K562 (cell line): ENCODE measurements around the gene SPINK9. TPM values are rescaled to one million over a fixed set of nuclear protein-coding genes. Genes with fewer than 3 reads are reported as not detected.

Source experiments
- ATAC-seq: fragments of 200-7000 bp; cut with Tn5 transposase; 3 replicates; pipeline ENCODE4 v1.9.1; 2020; ENCODE audit warnings: moderate library complexity
- BruUV-seq: library from RNA; stranded (reverse); fragments of 400-500 nt; replicated peaks from 2 replicates; lab custom pipeline; 2021; lab: Mats Ljungman, UMichigan
- CTCF ChIA-PET: fragments of 300-600 bp; formaldehyde crosslinking; extraction: SDS; loops from one replicate; lab custom pipeline; 2021; ENCODE audit warnings: low intra/inter-chr PET ratio; lab: Yijun Ruan, JAX
- POLR2A ChIA-PET: fragments of 300-600, 350-650 bp; sonication (Branson Sonifier 250); formaldehyde crosslinking; extraction: SDS; loops from one replicate; lab custom pipeline; 2021; ENCODE audit warnings: antibody characterized with exemption, inconsistent platforms; lab: Yijun Ruan, JAX
- DNase-seq, 4 experiments: peaks; one replicate each; pipeline versions ENCODE4 v3.0.0 to v3.0.0-alpha.2; 2011 to 2018; ENCODE audit warnings: low spot score in 3 of 4, mixed read lengths in 3 of 4; ENCODE audit errors: extremely low read depth in 1 of 4
- FAIRE-seq: peaks from 2 replicates; lab custom pipeline; 2011; peaks lifted over from hg19 to GRCh38; lab: Jason Lieb, UNC
- H2AFZ ChIP-seq: 2 replicates; pipeline ENCODE4 v1.6.0; 2011; ENCODE audit warnings: low read depth, low read length, control low read depth, inconsistent platforms
- H3K27ac ChIP-seq: fragments of 200-600 bp; 3 replicates; pipeline ENCODE4 v1.8.0; 2011; ENCODE audit warnings: low read depth, mild to moderate bottlenecking, control low read depth, inconsistent platforms, low read length, moderate library complexity, mixed read lengths; ENCODE audit errors: extremely low read depth
- H3K27me3 ChIP-seq, 2 experiments: fragments of 300-600 bp in 1 of 2; 2 replicates in 1 of 2; 3 replicates in 1 of 2; pipeline versions ENCODE4 v1.6.0 to v1.8.0; 2011; ENCODE audit warnings: inconsistent platforms in 2 of 2, low read length in 2 of 2, mild to moderate bottlenecking in 1 of 2, mixed read lengths in 1 of 2, moderate library complexity in 1 of 2; ENCODE audit not compliant: control insufficient read depth in 2 of 2, insufficient read depth in 2 of 2
- H3K36me3 ChIP-seq: fragments of 300-600 bp; 3 replicates; pipeline ENCODE4 v1.8.0; 2011; ENCODE audit warnings: mild to moderate bottlenecking, low read length, inconsistent platforms; ENCODE audit not compliant: control insufficient read depth, insufficient read depth
- H3K4me1 ChIP-seq, 2 experiments: fragments of 200-600 bp in 1 of 2; replicated peaks in 1 of 2; 2 replicates in 1 of 2; 3 replicates in 1 of 2; pipeline versions ENCODE4 v1.5.1 to v1.8.0; 2011; ENCODE audit warnings: inconsistent platforms in 2 of 2, low read length in 2 of 2, mild to moderate bottlenecking in 1 of 2, mixed read lengths in 1 of 2, moderate library complexity in 1 of 2; ENCODE audit not compliant: control insufficient read depth in 2 of 2, insufficient read depth in 2 of 2
- H3K4me2 ChIP-seq: 2 replicates; pipeline ENCODE4 v1.6.1; 2011; ENCODE audit warnings: low read length, control low read depth, inconsistent platforms, mixed read lengths; ENCODE audit not compliant: insufficient read depth
- H3K4me3 ChIP-seq: fragments of 200-600 bp; sonication (generic), shearing (Covaris generic); 2 replicates; pipeline ENCODE4 v1.5.1; 2016; ENCODE audit warnings: control low read depth, inconsistent platforms
- H3K79me2 ChIP-seq: fragments of 200-600 bp; 3 replicates; pipeline ENCODE4 v1.8.0; 2011; ENCODE audit warnings: low read length, inconsistent platforms; ENCODE audit not compliant: control insufficient read depth, insufficient read depth
- H3K9ac ChIP-seq, 2 experiments: 2 replicates each; pipeline versions ENCODE4 v1.6.0 to v1.6.1; 2011; ENCODE audit warnings: low read depth in 2 of 2, low read length in 2 of 2, control low read depth in 1 of 2, inconsistent platforms in 1 of 2, mild to moderate bottlenecking in 1 of 2, mixed read lengths in 1 of 2; ENCODE audit not compliant: insufficient read depth in 1 of 2
- H3K9me1 ChIP-seq: one replicate; pipeline ENCODE4 v1.6.0; 2011; ENCODE audit warnings: inconsistent platforms, mild to moderate bottlenecking, low read length, moderate library complexity; ENCODE audit not compliant: control insufficient read depth, insufficient read depth
- H3K9me3 ChIP-seq: replicated peaks from 2 replicates; pipeline ENCODE4 v1.5.1; 2011; ENCODE audit warnings: low read depth, low read length, inconsistent platforms; ENCODE audit not compliant: control insufficient read depth, insufficient read depth
- H4K20me1 ChIP-seq: replicated peaks from 2 replicates; pipeline ENCODE4 v1.6.1; 2011; ENCODE audit warnings: low read length, inconsistent platforms, mixed read lengths; ENCODE audit not compliant: control insufficient read depth, insufficient read depth
- CXXC5 ChIP-seq: fragments of 250-450 bp; sonication (Bioruptor Pico); IDR thresholded peaks from 2 replicates; pipeline ENCODE4 v1.8.0; 2022; ENCODE audit warnings: inconsistent platforms, mild to moderate bottlenecking, moderate library complexity
- EP400 ChIP-seq: fragments of 450-650 bp; IDR thresholded peaks from 2 replicates; pipeline ENCODE4 v1.6.1; 2017; ENCODE audit warnings: antibody characterized with exemption, mild to moderate bottlenecking, moderate library complexity
- HNRNPK ChIP-seq: fragments of 200-400 bp; formaldehyde crosslinking; IDR thresholded peaks from one replicate; pipeline ENCODE4 v1.6.1; 2018; ENCODE audit warnings: mild to moderate bottlenecking, low read depth, low read length; ENCODE audit not compliant: poor library complexity, severe bottlenecking
- MBD2 ChIP-seq: sonication (generic); IDR thresholded peaks from 2 replicates; pipeline ENCODE4 v1.6.1; 2016; ENCODE audit warnings: low read depth, borderline replicate concordance
- STAG1 ChIP-seq: sonication (generic); formaldehyde crosslinking; IDR thresholded peaks from 2 replicates; pipeline ENCODE4 v1.5.0; 2020; ENCODE audit warnings: missing genetic modification reagents, borderline replicate concordance
- TFAM ChIP-seq: fragments of 250-450 bp; sonication (Bioruptor Pico); conservative IDR thresholded peaks from 2 replicates; pipeline ENCODE4 v1.5.0; 2021; ENCODE audit warnings: mild to moderate bottlenecking, moderate library complexity
- ZNF445 ChIP-seq: fragments of 250-450 bp; sonication (Bioruptor Pico); IDR thresholded peaks from 2 replicates; pipeline ENCODE4 v1.4.0; 2020; ENCODE audit warnings: low read depth, mild to moderate bottlenecking, moderate library complexity
- WGBS: fragments of 100-300 bp; shearing (Covaris generic); methylation state at CpG from one replicate; pipeline ENCODE4 v1.1.6; 2016; ENCODE audit warnings: low coverage, mixed read lengths; ENCODE audit not compliant: insufficient coverage; ENCODE audit errors: missing lambda C conversion rate; 5-methylcytosine and 5-hydroxymethylcytosine counted together
- in situ Hi-C: fragments of 300-500 bp; cut with MboI; formaldehyde crosslinking; loops from 4 replicates; pipeline ENCODE4 v1.15.0; 2018; ENCODE audit warnings: inconsistent platforms, mixed read lengths
- intact Hi-C: fragments of 100-400 bp; cut with micrococcal nuclease; formaldehyde crosslinking; loops from 2 replicates; pipeline ENCODE4 v1.14.2; 2022
- polyA plus RNA-seq, 8 experiments: library from polyadenylated mRNA; depleted of rRNA in 4 of 8; stranded (reverse) in 5 of 8; unstranded in 3 of 8; fragments of >200 nt; fragmentation: Nextera tagmentation in 2 of 8; fragmentation: Illumina TruSeq in 1 of 8; extraction: Ambion mirVana in 2 of 8; extraction: Trizol in 1 of 8; gene quantifications; 2 replicates each; pipeline versions ENCODE4 v1.2.1 to v1.2.3, GENCODE V29; 2011 to 2014; ENCODE audit warnings: inconsistent platforms in 1 of 8, missing spikeins in 1 of 8
- total RNA-seq, 7 experiments: library from RNA; depleted of rRNA in 6 of 7; stranded (reverse); fragments of >200 nt in 6 of 7; fragmentation: Illumina TruSeq in 2 of 7; extraction: Trizol in 2 of 7; gene quantifications; 2 replicates each; pipeline versions ENCODE4 v1.2.1 to v1.2.3, GENCODE V29; 2011 to 2021; ENCODE audit warnings: low replicate concordance in 1 of 7
- TF ChIP-seq, protein P1 (sequence below): fragments of 450-650 bp; IDR thresholded peaks from 2 replicates; pipeline ENCODE4 v1.6.1; 2016; ENCODE audit warnings: low read depth, mild to moderate bottlenecking, moderate library complexity
- TF ChIP-seq, protein P2 (sequence below), 2 experiments: IDR thresholded peaks; 2 replicates each; pipeline ENCODE4 v1.6.1; 2011; ENCODE audit warnings: borderline replicate concordance in 1 of 2, control low read depth in 1 of 2, low read depth in 1 of 2, low read length in 1 of 2, mild to moderate bottlenecking in 1 of 2, mixed read lengths in 1 of 2, moderate library complexity in 1 of 2; ENCODE audit not compliant: insufficient read depth in 1 of 2, insufficient read length in 1 of 2, poor library complexity in 1 of 2, severe bottlenecking in 1 of 2; ENCODE audit errors: extremely low read depth in 1 of 2

The SPINK9 gene
- total and polyA plus RNA-seq, 9 of the 15 experiments (the other 6 are each of a cell fraction or from before 2014, with no cell fraction given) = not detected

DNA sequence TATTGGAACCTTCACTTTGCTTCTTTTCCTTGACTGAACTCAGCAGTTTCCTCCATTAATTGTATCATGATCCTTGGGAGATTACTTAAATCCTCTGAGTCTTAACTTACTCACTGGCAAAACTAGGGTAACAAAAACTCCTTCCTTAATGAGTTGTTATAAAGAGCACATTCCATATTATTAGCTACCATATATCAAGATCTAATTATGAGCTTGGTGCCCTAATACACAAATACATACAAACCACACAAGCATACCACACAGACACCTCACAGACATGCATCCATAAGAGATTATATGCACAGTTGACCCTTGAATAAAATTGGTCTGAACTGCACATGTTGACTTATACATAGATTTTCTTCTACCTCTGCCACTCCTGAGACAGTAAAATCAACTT, 25.6 kb upstream of the SPINK9 start:
- Histone ChIP-seq H3K4me3 (no peak overlapping the region), H3K36me3 (no peaks in the 10 kb centered on the region), H3K9me3 (0 out of 2 replicates have a peak, but pooled peaks cover 2% of the 10 kb centered on the region), H3K9ac (no peak overlapping the region), H3K27ac (no peak overlapping the region), H3K4me2 (no peak overlapping the region), H2AFZ (no peak overlapping the region), H3K27me3 (no peaks in the 10 kb centered on the region), H3K9me1 (no peaks in the 10 kb centered on the region), H3K4me1 (no peaks in the 10 kb centered on the region), H4K20me1 (no peaks in the 10 kb centered on the region), H3K79me2 (no peaks in the 10 kb centered on the region)
- ChIA-PET POLR2A (no interaction called here), CTCF (no interaction called here)
- in situ Hi-C loops = no loop called here
- BruUV-seq = no TSS peak
- FAIRE-seq = no peak
- no peak for TF ChIP-seq MBD2
- no peak for ATAC-seq
- DNase-seq = no peak
- intact Hi-C loops = no loop called here

DNA sequence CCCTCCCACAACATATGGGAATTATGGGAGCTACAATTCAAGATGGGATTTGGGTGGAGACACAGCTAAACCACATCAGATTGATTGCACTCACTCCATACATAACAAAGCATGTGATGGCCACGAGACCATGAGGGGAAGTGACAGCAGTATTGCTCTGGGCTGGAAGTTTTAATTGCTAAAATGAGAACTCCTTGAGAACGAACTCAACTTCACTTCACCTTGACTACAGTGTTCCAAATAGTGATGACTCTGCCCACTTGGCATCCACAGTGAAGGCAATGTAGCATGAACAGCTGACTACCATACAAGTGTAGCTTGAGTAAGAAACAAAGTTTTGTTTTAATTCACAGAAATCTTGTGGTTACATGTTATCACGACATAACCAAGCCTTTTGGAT, 23.9 kb upstream of the SPINK9 start:
- ChIA-PET CTCF (no interaction called here), POLR2A (no interaction called here)
- WGBS = 2% methylated on average over 3 of the region's 3 CpGs
- in situ Hi-C loops (no loop called here), intact Hi-C loops (no loop called here)
- Histone ChIP-seq H3K9me3 (0 out of 2 replicates have a peak, but pooled peaks cover 2% of the 10 kb centered on the region), H3K27ac (no peak overlapping the region), H2AFZ (no peak overlapping the region), H3K27me3 (no peaks in the 10 kb centered on the region), H4K20me1 (no peaks in the 10 kb centered on the region), H3K4me1 (no peaks in the 10 kb centered on the region), H3K79me2 (no peaks in the 10 kb centered on the region), H3K4me3 (no peak overlapping the region), H3K4me2 (no peak overlapping the region), H3K9me1 (no peaks in the 10 kb centered on the region), H3K36me3 (no peaks in the 10 kb centered on the region), H3K9ac (no peak overlapping the region)
- DNase-seq (no peak), ATAC-seq (no peak), FAIRE-seq (no peak)
- BruUV-seq = no TSS peak
- TF ChIP-seq TFAM = no peak
- no peak for TF ChIP-seq EP400
- TF ChIP-seq ZNF445 = no peak
- TF ChIP-seq STAG1 = no peak
- TF ChIP-seq, protein P1, sequence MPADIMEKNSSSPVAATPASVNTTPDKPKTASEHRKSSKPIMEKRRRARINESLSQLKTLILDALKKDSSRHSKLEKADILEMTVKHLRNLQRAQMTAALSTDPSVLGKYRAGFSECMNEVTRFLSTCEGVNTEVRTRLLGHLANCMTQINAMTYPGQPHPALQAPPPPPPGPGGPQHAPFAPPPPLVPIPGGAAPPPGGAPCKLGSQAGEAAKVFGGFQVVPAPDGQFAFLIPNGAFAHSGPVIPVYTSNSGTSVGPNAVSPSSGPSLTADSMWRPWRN = no peak
- TF ChIP-seq, protein P2, sequence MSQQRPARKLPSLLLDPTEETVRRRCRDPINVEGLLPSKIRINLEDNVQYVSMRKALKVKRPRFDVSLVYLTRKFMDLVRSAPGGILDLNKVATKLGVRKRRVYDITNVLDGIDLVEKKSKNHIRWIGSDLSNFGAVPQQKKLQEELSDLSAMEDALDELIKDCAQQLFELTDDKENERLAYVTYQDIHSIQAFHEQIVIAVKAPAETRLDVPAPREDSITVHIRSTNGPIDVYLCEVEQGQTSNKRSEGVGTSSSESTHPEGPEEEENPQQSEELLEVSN (IDR thresholded peaks at IDR 0.05; ENCODE audit: borderline replicate concordance in 1 of 2, extremely low read depth in 1 of 2, insufficient read depth in 1 of 2, insufficient read length in 1 of 2, low read depth in 1 of 2, low read length in 1 of 2, poor library complexity in 1 of 2, severe bottlenecking in 1 of 2) = no peak
- no peak for TF ChIP-seq HNRNPK
- TF ChIP-seq CXXC5 = no peak
